Stimulated activated CD8-positive, alpha-beta memory T cell treated with anti-CD3 and anti-CD28 coated beads, Interleukin-12 subunit alpha, Interleukin-12 subunit beta, amount 100 ng/mL, for 1 hour (primary cell): ENCODE data around the gene NEU4.

ENCODE experiments used
- DNase-seq: peaks from one replicate; pipeline ENCODE4 v3.0.0-alpha.2; 2020; ENCODE audit warnings: low read depth

The NEU4 gene

DNA sequence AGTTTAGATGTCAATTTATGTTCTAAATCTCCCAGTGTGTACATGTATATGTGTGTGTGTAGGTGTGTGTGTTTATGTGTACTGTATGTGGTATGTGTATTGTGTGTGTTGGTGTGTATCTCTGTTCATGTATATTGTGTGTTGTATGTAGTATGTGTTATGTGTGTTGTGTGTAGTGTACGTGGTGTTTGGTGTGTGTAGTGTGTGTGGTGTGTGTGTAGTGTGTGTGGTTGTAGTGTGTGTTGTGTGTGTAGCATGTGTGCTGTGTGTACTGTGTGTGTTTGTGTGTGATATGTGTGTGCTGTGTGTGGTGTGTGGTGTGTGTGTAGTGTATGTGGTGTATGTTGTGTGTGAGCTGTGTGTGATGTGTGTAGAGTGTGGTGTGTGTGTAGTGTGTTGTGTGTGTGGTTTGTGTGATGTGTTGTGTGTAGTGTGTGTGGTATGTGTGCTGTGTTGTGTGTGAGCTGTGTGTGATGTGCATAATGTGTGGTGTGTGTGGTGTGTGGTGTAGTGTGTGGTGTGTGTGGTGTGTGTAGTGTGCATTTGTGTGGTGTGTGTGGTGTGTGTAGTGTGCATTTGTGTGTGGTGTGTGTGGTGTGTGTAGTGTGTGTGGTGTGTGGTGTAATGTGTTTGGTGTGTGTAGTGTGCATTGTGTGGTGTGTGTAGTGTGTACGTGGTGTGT is 55.3 kb downstream of the NEU4 start:
- no peak for DNase-seq

DNA sequence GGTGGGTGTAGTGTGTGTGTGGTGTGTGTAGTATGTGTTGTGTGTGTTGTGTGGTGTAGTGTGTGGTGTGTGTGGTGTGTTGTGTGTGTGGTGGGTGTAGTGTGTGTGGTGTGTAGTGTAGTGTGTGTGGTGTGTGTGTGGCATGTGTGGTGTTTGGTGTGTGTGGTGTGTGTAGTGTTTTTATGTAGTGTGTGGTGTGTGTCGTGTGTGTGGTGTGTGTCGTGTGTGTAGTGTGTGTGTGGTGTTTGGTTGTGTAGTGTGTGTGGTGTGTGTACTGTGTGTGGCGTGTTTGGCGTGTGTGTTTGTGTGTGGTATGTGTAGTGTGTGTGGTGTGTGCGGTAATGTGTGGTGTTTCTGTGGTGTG is 55.8 kb downstream of the NEU4 start:
- DNase-seq = no peak

DNA sequence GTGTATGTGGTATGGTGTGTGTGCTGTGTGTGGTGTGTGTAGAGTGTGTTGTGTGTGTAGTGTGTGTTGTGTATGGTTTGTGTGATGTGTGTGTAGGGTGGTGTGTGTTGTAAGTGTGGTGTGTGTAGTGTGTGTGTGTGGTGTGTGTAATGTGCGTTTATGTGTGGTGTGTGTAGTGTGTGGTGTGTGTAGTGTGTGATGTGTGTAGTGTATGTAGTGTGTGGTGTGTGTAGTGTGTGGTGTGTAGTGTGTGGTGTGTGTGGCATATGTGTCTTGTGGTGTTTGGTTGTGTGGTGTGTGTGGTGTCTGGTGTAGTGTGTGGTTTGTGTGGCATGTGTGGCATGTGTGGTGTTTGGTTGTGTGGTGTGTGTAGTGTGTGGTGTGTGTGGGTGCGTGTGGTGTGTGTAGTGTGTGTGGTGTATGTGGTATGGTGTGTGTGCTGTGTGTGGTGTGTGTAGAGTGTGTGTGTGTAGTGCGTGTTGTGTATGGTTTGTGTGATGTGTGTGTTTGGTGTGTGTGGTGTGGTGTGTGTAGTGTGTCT is 56.5 kb downstream of the NEU4 start:
- no peak for DNase-seq

DNA sequence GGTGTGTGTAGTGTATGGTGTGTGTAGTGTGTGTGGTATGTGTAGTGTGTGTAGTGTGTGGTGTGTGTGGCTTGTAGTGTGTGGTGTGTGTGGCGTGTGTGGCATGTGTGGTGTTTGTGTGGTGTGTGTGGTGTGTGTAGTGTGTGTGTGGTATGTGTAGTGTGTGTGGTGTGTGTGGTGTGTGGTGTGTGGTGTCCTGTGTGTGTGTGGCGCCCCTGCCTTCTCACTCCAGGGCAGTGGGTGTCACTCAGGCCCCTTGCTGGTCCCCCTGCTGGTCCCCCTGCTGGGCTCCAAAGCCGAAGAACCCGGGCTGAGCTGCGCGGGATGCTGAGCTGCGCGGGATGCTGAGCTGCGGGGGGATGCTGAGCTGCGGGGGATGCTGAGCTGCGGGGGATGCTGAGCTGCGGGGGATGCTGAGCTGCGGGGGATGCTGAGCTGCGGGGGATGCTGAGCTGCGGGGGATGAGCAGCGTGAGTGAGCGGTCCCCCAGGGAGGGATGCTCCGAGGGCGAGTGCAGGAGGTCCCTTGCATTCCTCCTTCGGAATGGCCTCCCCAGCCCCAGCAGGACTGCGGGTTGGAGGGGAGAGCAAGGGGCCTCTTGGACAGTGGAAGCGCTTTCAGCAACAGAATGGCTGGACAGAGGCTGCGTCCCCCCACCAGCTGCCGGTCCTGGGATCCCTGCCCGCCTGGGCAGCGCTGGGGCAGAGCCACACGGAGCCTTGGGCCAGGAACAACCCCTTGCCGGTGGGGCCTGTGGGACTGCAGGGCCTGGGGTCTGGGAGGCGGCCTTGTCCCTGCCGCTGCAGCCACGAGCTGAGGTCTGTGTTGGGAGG is 57.2 kb downstream of the NEU4 start:
- no peak for DNase-seq
